Measurements from ENCODE around the gene PTPN3.

DNA sequence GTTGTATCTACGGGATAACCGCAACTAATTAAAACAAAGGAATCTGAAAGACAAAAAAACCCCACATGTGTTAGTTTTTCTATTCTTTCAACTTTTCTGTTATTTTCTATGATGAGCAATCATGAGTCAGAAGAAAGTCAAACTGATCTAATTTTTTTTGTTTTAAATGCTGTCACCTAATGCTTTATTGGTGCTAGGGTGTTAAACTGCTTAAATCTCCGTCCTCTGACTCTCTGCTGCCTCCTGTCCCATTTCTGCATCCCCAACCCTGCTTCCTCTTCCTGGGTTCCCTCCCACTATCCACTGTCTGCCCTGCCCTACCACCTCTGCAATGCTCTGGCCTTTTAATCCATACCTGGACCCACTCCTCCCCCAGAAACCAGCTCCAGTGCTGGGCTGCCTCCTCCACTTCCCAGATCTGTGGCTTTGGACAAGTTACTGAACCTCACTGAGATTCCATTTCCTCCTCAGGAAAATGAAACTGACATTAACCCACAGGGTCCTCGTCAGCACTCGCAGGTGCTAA is 15.7 kb downstream of the PTPN3 start:
- no peak for TF ChIP-seq POLR2AphosphoS5 (IDR thresholded peaks at IDR 0.05; ENCODE audit: low read depth, low read length)
- TF ChIP-seq POLR2A (IDR thresholded peaks at IDR 0.05; ENCODE audit: low read depth, low read length), result no peak

All from GM12892 (cell line).